ENCODE data around the gene SPRING1.
A peak's percentile ranks its signal among the peaks of the same experiment; 100 is the strongest.

The SPRING1 gene

GRCh38 chr12:116707751-116708150 lies 30.1 kb downstream of the SPRING1 start:
- no peak for DNase-seq

GRCh38 chr12:116703214-116703795 lies 34.6 kb downstream of the SPRING1 start:
- peak; percentile 55 to 75 for DNase-seq

- DNase-seq, result no peak
Measured at GRCh38 chr12:116701432-116701831, 36.4 kb downstream of the SPRING1 start.

GRCh38 chr12:116700066-116700465 lies 37.8 kb downstream of the SPRING1 start:
- DNase-seq, result no peak

- DNase-seq, result no peak
Measured at GRCh38 chr12:116698554-116699075, 39.3 kb downstream of the SPRING1 start.

GRCh38 chr12:116698116-116698515 lies 39.8 kb downstream of the SPRING1 start:
- no peak for DNase-seq

- no peak for DNase-seq
Measured at GRCh38 chr12:116697716-116698115, 40.2 kb downstream of the SPRING1 start.

GRCh38 chr12:116697305-116697704 lies 40.6 kb downstream of the SPRING1 start:
- DNase-seq, result peak; percentile 13 to 15

- no peak for DNase-seq
Measured at GRCh38 chr12:116695464-116695725, 42.5 kb downstream of the SPRING1 start.

- DNase-seq, result no peak
Measured at GRCh38 chr12:116694653-116695463, 43.0 kb downstream of the SPRING1 start.

GRCh38 chr12:116693286-116694227 lies 44.3 kb downstream of the SPRING1 start:
- DNase-seq, result no peak

- no peak for DNase-seq
Measured at GRCh38 chr12:116692605-116693004, 45.3 kb downstream of the SPRING1 start.

GRCh38 chr12:116691636-116692035 lies 46.2 kb downstream of the SPRING1 start:
- no peak for DNase-seq

- no peak for DNase-seq
Measured at GRCh38 chr12:116691205-116691604, 46.7 kb downstream of the SPRING1 start.

GRCh38 chr12:116689979-116690744 lies 47.7 kb downstream of the SPRING1 start:
- DNase-seq, result no peak

- DNase-seq, result no peak
Measured at GRCh38 chr12:116689521-116689920, 48.3 kb downstream of the SPRING1 start.

Data from Kasumi-1 (cell line).